Stimulated activated CD8-positive, alpha-beta memory T cell treated with anti-CD3 and anti-CD28 coated beads, Interleukin-7, amount 100 ng/mL, for 48 hours (primary cell): Measurements from ENCODE around the gene PCDH15.
"Not testable (repeated sequence)": the region's sequence is repeated elsewhere in the genome, so short reads cannot be mapped to it uniquely, and the experiment has no call there.

Experiments
- DNase-seq, 2 donors: peaks; one replicate each; pipeline ENCODE4 v3.0.0-alpha.2; 2020; ENCODE audit warnings: low read depth in 1 of 2; ENCODE audit errors: extremely low read depth in 1 of 2

PCDH15 gene

GRCh38 chr10:54576541-54576940, 224.5 kb downstream of the PCDH15 start:
- DNase-seq, result no peak

GRCh38 chr10:54559498-54559897, 241.5 kb downstream of the PCDH15 start:
- DNase-seq, result no peak

GRCh38 chr10:54554028-54554427, 247.0 kb downstream of the PCDH15 start:
- DNase-seq, result no peak

DNA sequence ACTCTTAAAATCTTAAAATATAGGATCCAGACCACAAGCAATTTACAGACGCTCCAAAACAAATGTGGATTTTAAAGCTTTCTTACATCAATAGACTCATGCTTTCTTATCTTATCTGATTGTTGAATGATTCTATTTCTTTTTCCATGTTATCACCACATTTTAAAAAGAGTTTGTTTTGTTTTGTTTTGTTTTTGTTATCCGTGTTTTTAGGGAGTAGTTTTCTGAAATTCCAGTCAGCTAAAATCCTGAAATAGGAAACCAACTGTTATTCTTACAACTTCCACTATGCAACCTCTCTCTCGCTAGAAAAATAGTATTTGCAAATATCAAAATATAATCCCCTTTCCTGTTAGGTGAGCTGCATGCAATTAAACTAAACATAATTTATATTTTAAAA, 251.0 kb downstream of the PCDH15 start:
- DNase-seq, result no peak

GRCh38 chr10:54531296-54531695, 269.7 kb downstream of the PCDH15 start:
- DNase-seq, result no peak

DNA sequence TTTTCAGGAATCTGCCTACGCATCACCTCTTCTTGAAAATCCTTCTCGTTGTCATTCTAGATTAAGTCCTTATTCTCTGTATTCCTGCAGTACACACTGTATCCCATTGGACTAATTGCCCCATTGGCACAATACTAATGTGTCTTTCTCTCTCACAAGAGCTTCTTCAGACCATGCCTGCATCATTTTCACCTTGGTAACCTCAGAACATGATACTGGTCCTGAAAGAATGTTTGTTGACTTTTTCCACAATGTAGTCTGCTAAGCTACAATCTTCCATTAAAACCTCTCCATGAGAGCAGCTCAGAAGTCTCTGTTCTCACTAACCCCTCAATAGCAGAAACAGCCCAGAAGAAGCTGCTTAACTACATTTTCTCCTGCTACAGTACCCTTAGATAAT, 270.7 kb downstream of the PCDH15 start:
- DNase-seq, result no peak

- DNase-seq, result no peak
These were observed 275.2 kb downstream of the PCDH15 start for GRCh38 chr10:54525816-54526215.

DNA sequence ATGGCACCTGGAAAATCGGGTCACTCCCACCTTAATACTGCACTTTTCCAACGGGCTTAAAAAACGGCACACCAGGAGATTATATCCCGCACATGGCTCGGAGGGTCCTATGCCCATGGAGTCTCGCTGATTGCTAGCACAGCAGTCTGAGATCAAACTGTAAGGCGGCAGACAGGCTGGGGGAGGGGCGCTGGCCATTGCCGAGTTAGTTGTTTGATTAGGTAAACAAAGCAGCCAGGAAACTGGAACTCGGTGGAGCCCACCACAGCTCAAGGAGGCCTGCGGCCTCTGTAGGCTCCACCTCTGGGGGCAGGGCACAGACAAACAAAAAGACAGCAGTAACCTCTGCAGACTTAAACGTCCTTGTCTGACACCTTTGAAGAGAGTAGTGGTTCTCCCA, 285.8 kb downstream of the PCDH15 start:
- not testable (repeated sequence) for DNase-seq

DNA sequence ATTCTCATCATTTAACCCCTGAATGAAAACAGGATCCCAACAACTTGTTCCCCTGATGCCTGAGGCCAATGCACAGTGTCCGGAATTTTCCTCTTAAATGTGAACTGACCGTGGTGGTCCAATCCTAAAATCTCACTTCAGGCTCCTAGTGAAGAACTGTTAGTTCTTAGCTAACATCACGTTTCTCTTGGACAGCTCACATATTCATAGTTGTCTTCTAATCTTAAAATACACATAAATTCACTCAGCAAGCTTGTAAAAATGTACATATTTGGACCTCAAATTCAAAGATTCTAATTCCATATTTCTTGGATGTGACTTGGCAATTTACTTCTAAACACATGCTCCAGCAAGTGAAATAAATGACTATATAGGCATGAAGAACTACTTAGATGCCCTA, 297.2 kb downstream of the PCDH15 start:
- DNase-seq, result no peak

GRCh38 chr10:54501929-54502328, 299.1 kb downstream of the PCDH15 start:
- DNase-seq, result no peak

DNA sequence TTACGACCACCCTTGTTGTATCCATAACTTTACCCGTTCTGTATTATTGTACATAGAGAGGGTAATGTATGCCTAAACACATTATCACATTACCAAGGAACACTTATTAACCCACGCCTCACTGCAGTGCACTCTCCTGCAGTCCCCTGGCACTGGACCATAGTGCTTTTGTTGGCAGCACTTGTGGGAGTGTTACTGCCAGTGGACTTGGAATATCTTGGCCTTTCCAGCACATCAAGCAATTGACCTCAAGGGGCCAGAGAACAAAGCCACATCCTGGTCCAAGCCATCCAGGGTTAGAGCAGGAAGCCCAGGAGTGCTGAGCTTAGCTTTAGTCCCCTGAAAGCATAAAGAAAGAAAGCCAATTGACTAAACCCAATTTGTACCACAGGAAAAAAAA, 304.2 kb downstream of the PCDH15 start:
- DNase-seq, result no peak

DNA sequence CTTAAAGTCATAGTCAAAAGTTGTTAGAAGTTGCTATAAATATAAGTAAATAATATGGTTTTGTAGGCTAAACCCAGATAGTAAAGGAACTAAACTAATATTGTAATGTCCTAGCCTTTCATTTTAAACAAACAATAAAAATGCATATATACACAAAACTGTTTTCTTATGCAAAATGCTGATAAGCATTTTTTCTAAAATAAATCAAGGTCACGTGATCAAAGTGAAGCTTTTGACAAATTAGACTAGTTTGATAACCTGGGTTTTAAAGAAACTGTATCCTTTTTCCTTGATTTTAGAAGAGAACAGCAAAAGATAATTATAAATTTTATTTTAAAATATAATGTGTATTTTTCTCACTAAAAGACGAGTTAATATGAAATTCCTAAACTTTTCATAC, 313.3 kb downstream of the PCDH15 start:
- DNase-seq, result no peak

DNA sequence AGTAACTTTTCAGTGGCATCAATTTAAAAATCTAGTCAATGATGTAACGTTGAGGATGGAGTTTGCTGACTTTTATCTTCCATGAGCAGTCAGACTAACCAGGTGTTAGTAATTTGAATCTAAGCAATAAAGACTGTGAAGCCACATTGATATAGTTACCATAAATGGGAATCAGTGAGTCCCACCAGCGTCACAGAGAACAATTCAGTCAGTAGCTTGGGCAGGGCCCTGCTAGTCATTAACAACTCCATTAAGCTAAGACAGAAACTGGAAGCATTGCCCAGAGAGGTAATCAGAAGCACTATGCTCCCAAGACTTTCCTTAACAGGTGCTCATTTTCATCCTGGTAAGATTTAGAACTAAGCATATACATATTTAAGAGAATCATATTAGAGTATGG, 315.1 kb downstream of the PCDH15 start:
- no peak for DNase-seq

- DNase-seq, result no peak
These were observed 316.8 kb downstream of the PCDH15 start for GRCh38 chr10:54484186-54484585.

DNA sequence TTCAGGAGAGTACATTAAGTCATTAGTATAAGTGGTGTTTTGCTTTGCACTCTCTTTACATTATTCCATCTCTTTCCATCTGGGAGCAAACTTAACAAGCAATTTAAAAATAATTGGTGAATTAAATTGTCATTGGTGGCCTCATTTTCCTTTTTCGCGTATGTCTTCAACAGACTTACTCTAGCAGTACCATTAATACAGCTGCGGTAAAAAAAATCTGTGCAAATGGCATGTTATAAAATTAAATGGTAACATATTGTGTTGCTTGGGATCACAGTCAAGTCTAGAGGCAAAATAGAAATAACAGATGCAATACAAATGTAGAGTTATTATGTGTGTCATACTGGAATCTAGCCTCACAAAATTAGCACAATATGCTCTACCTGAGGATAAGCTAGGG, 322.4 kb downstream of the PCDH15 start:
- no peak for DNase-seq

- no peak for DNase-seq
These were observed 323.3 kb downstream of the PCDH15 start for GRCh38 chr10:54477738-54478137.

- DNase-seq, result no peak
These were observed 330.8 kb downstream of the PCDH15 start for GRCh38 chr10:54470324-54470631.

GRCh38 chr10:54469587-54470323, 331.3 kb downstream of the PCDH15 start:
- no peak for DNase-seq

- no peak for DNase-seq
These were observed 346.8 kb downstream of the PCDH15 start for GRCh38 chr10:54454271-54454670.

DNA sequence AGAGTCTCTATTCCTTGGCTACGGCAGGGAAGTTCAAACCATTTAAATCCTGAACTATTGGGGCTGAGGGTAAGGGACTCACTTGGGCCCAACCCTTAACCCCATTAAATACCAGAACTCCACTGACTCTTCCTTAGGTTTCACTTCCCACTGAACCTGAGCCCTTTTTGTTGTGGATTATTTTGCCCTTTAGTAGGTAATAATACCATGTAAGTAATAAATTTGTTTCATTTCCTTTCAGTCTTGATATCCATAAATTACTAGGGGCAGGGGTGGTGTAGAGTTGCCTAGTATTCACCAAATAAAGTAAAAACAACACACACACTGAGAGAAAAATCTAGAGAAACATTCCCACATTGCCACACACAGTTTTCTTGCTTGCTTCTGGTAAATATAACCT, 352.0 kb downstream of the PCDH15 start:
- no peak for DNase-seq

DNA sequence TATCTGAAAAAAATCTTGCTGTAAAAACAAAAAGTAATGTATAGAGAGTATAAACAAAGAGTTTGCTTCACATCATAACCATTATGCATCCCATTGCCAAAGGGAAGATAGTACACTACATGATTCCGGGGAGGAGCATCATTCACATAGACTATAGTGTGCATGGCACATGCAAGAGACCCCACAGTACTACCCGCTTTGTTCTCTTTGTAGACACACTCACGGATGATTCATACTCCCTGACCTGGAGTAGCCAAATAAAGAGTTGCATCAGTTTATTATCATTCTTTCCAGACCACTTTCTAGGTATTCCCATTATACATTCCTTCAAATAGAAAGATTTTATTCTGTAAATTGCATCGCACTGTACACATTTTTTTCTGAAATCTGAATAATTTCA, 356.9 kb downstream of the PCDH15 start:
- no peak for DNase-seq

DNA sequence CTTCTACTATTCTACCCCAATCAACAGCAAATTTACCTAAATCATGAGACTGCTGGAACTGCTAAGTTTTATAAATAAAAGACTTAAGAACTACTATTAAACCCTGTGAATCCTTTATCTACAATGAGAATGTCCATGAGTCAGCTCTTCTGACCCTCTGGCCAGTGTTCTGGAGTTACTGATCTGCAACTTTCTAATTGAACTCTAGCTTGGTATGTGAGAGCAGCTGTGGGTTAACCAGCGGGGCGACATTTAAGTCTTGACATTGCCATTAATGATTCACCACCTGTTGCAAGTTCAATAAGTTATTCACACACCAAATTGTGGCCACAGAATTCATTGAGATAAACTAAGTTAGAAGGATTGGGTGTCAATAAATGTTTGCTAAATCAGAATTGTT, 359.8 kb downstream of the PCDH15 start:
- no peak for DNase-seq

GRCh38 chr10:54434782-54435181, 366.2 kb downstream of the PCDH15 start:
- DNase-seq, result no peak
